Measurements from ENCODE around the gene CACNA1E.

Gene CACNA1E

GRCh38 chr1:181620183-181620582 lies 136.9 kb downstream of the CACNA1E start:
- no peaks in the 10 kb centered on the region; the same call in 1 of the 2 replicates for H3K9me3 ChIP-seq
- TF ChIP-seq, protein P1, sequence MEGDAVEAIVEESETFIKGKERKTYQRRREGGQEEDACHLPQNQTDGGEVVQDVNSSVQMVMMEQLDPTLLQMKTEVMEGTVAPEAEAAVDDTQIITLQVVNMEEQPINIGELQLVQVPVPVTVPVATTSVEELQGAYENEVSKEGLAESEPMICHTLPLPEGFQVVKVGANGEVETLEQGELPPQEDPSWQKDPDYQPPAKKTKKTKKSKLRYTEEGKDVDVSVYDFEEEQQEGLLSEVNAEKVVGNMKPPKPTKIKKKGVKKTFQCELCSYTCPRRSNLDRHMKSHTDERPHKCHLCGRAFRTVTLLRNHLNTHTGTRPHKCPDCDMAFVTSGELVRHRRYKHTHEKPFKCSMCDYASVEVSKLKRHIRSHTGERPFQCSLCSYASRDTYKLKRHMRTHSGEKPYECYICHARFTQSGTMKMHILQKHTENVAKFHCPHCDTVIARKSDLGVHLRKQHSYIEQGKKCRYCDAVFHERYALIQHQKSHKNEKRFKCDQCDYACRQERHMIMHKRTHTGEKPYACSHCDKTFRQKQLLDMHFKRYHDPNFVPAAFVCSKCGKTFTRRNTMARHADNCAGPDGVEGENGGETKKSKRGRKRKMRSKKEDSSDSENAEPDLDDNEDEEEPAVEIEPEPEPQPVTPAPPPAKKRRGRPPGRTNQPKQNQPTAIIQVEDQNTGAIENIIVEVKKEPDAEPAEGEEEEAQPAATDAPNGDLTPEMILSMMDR (IDR thresholded peaks at IDR 0.05; ENCODE audit: low read depth, low read length), result no peak
- no peak overlapping the region for H3K4me3 ChIP-seq (ENCODE audit: low read depth, low read length)
- no peaks in the 10 kb centered on the region for H3K36me3 ChIP-seq
- no peaks in the 10 kb centered on the region for H3K4me1 ChIP-seq
- no peak for DNase-seq
- no peaks in the 10 kb centered on the region for H3K27me3 ChIP-seq

GRCh38 chr1:181623850-181624249 lies 140.5 kb downstream of the CACNA1E start:
- TF ChIP-seq, protein P1 (IDR thresholded peaks at IDR 0.05; ENCODE audit: low read depth, low read length), result no peak
- H3K27me3 ChIP-seq, result no peaks in the 10 kb centered on the region
- H3K36me3 ChIP-seq, result no peaks in the 10 kb centered on the region
- H3K4me1 ChIP-seq, result no peaks in the 10 kb centered on the region
- no peaks in the 10 kb centered on the region; the same call in 1 of the 2 replicates for H3K9me3 ChIP-seq
- DNase-seq, result no peak
- H3K4me3 ChIP-seq (ENCODE audit: low read depth, low read length), result no peak overlapping the region

- no peaks in the 10 kb centered on the region for H3K4me1 ChIP-seq
- no peaks in the 10 kb centered on the region for H3K27me3 ChIP-seq
- no peaks in the 10 kb centered on the region for H3K9me3 ChIP-seq
- H3K4me3 ChIP-seq (ENCODE audit: low read depth, low read length), result no peak overlapping the region
- TF ChIP-seq, protein P1 (IDR thresholded peaks at IDR 0.05; ENCODE audit: low read depth, low read length), result no peak
- no peak for DNase-seq
- H3K36me3 ChIP-seq, result no peaks in the 10 kb centered on the region
Observed at GRCh38 chr1:181626279-181626938, 143.1 kb downstream of the CACNA1E start.

GRCh38 chr1:181630398-181630797 lies 147.1 kb downstream of the CACNA1E start:
- Histone ChIP-seq H3K4me1 (no peaks in the 10 kb centered on the region), H3K36me3 (no peaks in the 10 kb centered on the region), H3K9me3 (no peaks in the 10 kb centered on the region), H3K4me3 (ENCODE audit: low read depth, low read length) (no peak overlapping the region), H3K27me3 (no peaks in the 10 kb centered on the region; the same call in 1 of the 2 replicates)
- TF ChIP-seq, protein P1 (IDR thresholded peaks at IDR 0.05; ENCODE audit: low read depth, low read length), result no peak
- no peak for DNase-seq

DNA sequence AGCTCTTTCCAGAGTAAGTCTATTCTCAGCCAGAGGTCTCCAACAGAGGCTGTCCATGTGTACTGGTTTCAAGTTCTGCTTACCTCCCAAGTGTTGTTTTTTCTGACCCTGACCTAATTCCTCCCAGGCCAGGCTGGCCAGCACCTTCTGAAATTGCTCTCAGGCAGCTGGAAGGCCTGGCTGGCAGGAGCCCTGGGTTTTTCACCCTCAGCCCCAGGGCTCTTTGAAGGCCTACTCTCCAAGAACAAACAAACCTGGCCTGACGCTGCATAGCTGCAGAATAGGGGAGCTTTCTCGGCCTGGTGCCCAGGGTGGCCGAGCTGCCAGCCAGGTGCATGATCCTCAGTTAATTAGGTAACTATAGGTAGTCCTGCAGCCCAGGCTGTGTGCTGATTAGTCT lies 147.5 kb downstream of the CACNA1E start:
- TF ChIP-seq, protein P1 (IDR thresholded peaks at IDR 0.05; ENCODE audit: low read depth, low read length), result no peak
- no peaks in the 10 kb centered on the region for H3K36me3 ChIP-seq
- DNase-seq, result no peak

GRCh38 chr1:181632492-181632891 lies 149.2 kb downstream of the CACNA1E start:
- no peaks in the 10 kb centered on the region for H3K9me3 ChIP-seq
- no peaks in the 10 kb centered on the region for H3K4me1 ChIP-seq
- no peak overlapping the region for H3K4me3 ChIP-seq (ENCODE audit: low read depth, low read length)
- no peaks in the 10 kb centered on the region; the same call in 1 of the 2 replicates for H3K27me3 ChIP-seq
- TF ChIP-seq, protein P1 (IDR thresholded peaks at IDR 0.05; ENCODE audit: low read depth, low read length), result no peak
- DNase-seq, result no peak
- no peaks in the 10 kb centered on the region for H3K36me3 ChIP-seq

More for the DNA sequence above, 147.5 kb downstream of the CACNA1E start:
- no peak overlapping the region for H3K4me3 ChIP-seq (ENCODE audit: low read depth, low read length)
- H3K9me3 ChIP-seq, result no peaks in the 10 kb centered on the region
- H3K27me3 ChIP-seq, result no peaks in the 10 kb centered on the region; the same call in 1 of the 2 replicates
- H3K4me1 ChIP-seq, result no peaks in the 10 kb centered on the region

Data from BE2C (cell line).